ENCODE data around the gene MUC2.

The MUC2 gene

GRCh38 chr11:1072116-1072820, 2.4 kb upstream of the MUC2 start:
- DNase-seq: peak in 1 of 5 donors; percentile 4

- DNase-seq: no peak
These were observed 1.8 kb upstream of the MUC2 start for GRCh38 chr11:1072821-1073231.

DNA sequence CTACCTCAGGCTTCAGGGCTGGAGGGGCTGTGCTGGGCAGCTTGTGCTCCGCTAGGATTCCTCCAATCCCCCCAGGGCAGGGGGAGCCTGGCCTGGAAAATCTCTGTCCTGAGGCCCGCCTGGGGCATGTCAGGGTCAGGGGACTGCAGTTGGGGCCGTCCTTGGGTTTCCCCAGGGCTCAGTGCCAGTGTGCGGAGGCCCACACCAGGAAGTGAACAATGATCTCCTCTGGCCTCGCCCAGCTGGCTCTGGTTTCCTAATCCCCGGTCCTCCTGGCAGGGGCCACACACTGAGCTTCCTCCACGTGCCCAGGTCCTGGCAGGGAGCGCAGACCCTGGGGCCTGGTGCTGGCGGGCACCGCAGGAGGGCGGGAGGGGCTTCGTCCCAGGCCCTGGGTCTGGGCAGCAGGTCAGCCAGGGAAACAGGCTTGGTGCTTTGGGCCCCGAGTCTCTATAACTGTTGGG, 1.4 kb upstream of the MUC2 start:
- peak in 1 of 5 donors; percentile 4 for DNase-seq

DNA sequence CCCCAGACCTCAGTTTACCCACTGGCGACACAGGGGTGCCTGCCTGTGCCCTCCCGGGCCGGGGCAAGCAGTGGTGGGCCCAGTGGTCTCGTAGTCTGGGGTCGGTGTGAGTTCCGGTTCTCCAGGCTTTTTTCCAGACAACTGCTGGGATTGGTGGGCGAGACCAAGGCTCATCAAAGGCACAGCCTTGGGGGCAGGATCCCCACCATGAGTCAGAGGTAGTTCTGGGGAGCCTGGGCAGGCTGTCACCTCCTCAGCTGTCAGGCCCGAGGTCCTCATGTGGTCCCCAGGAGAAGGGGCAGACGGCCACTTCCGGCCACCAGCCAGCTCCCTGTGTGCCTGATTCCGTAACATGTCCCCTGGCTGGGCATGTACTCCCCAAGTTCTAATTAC, 827 bp upstream of the MUC2 start:
- DNase-seq: no peak

DNA sequence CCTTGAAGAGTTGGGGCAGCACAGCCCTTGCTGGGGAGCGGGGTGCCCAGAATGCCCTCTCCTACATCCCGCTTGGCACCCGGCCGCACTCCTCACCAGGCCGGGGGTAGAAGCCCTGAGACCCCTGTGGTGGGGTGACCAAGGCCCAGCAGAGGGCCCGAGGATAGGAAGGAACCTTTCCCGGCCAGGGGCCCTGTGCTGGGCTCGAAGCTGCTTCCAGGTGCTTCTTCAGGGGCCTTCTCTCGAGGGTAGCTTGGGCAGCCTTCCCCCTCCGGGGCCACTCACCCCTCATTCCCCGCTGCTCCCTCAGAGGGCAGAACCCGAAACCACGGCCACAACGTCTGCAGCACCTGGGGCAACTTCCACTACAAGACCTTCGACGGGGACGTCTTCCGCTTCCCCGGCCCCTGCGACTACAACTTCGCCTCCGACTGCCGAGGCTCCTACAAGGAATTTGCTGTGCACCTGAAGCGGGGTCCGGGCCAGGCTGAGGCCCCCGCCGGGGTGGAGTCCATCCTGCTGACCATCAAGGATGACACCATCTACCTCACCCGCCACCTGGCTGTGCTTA, 752 bp downstream of the MUC2 start:
- DNase-seq: peak in 1 of 5 donors; percentile 4

- no peak for DNase-seq
These were observed 1.5 kb downstream of the MUC2 start for GRCh38 chr11:1076061-1076665.

DNA sequence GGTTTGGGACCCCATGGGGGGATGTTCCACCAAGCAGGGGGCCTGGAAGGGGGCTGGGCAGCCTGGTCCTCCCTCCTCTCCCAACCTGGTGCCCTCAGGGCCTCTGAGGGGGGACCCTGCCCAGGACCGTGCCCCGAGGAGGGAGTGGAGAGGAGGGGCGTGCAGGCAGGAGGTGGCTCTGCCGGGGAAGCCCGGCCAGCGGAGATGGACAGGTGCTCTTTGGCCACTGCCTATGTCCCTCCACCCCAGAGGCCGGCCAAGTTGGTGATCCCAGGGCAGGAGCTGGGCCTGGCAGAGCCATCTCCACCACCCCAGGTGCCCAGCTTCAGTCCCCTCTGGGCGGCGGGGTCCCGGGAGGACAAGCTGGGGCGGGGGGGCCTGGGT, 2.4 kb downstream of the MUC2 start:
- DNase-seq: peak in 1 of 5 donors; percentile 6

DNA sequence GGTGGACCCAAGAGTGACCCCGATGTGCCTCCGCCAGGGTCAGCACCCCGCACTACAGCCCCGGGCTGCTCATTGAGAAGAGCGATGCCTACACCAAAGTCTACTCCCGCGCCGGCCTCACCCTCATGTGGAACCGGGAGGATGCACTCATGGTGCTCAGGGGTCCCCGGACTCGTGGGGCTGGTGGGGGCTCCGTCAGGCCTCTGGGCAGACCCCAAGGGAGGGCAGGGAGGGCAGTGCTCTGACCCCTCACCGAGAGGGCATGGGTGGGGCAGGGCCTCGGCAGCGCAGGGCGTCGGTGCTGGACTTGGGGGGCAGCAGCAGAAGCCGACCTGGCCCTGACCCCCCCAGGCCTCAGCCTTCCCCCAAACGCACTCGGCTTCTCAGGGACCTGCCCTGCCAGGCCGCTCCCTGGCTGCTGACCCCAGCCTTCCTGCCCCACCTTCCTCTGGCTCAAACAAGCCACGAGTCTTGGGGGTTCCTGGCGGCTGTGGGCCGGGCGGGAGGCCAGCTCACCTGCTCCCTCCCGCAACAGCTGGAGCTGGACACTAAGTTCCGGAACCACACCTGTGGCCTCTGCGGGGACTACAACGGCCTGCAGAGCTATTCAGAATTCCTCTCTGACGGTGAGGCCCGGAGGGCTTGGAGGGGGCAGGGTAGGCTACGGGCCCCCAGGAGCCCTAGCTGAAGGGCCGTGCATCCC, 2.9 kb downstream of the MUC2 start:
- DNase-seq: peak in 1 of 5 donors; percentile 5

GRCh38 chr11:1078191-1078601, 3.5 kb downstream of the MUC2 start:
- DNase-seq: peak in 1 of 5 donors; percentile 7

DNA sequence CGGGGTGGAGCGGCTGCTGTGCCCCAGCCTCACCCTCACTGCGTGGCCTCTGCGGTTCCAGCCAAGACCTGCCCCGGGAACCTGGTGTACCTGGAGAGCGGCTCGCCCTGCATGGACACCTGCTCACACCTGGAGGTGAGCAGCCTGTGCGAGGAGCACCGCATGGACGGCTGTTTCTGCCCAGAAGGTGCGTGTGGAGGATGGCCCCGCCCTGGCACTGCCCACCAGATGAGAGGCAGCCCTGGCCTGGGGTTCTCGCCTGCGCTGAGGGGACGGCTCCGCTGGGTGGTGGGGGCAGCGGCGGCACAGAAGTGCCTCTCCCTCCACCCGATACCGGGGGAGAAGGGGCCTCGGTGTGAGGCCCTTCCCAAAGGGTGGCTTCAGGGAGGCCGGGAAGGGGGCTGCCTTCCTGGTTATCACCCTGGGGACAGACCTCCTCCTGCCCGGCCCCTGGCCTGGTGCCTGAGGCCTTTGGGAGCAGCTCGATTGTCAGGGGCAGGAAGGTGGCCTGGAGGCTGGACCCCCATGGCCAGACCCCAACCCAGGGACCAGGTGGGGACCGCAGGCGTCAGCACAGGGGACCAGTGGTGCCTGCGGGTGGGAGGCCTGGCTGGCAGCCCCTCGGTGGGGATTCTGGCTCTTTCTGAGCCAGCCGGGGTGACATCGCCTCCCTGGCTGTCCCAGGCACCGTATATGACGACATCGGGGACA, 7.1 kb downstream of the MUC2 start:
- peak in 1 of 5 donors; percentile 5 for DNase-seq

DNA sequence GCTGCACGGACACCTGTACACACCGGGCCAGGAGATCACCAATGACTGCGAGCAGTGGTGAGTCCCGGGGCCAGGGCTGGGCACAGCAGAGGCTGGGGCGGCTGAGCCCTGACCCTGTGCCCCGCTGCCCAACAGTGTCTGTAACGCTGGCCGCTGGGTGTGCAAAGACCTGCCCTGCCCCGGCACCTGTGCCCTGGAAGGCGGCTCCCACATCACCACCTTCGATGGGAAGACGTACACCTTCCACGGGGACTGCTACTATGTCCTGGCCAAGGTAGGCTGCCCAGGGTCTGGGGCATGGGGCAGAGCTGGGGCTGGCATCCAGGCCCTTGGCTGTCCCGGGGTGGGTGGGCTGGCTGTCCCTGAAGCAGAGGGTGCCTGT, 7.7 kb downstream of the MUC2 start:
- DNase-seq: peak in 1 of 5 donors; percentile 4

GRCh38 chr11:1082728-1083620, 8.3 kb downstream of the MUC2 start:
- DNase-seq: peak in 1 of 5 donors; percentile 5

- DNase-seq: peak in 1 of 5 donors; percentile 4
These were observed 9.2 kb downstream of the MUC2 start for GRCh38 chr11:1083621-1084551.

- DNase-seq: peak in 1 of 5 donors; percentile 4
These were observed 10.1 kb downstream of the MUC2 start for GRCh38 chr11:1084561-1085439.

- peak in 1 of 5 donors; percentile 5 for DNase-seq
These were observed 10.9 kb downstream of the MUC2 start for GRCh38 chr11:1085440-1086170.

GRCh38 chr11:1086171-1087102, 11.8 kb downstream of the MUC2 start:
- DNase-seq: peak in 2 of 5 donors; percentile 2 to 11

- DNase-seq: peak in 2 of 5 donors; percentile 5 to 6
These were observed 12.7 kb downstream of the MUC2 start for GRCh38 chr11:1087279-1087960.
